ENCODE results near the gene MRPS12.

GRCh38 chr19:38905620-38906019 lies 25.1 kb upstream of the MRPS12 start:
- no peak for TF ChIP-seq CTCF (IDR thresholded peaks at IDR 0.05 in 8 of 11, conservative IDR thresholded peaks at IDR 0.05 in 3 of 11)
- no peak for TF ChIP-seq POLR2AphosphoS5 (IDR thresholded peaks at IDR 0.05)

All from spleen (tissue), 7 donors.